Stimulated activated CD8-positive, alpha-beta memory T cell treated with anti-CD3 and anti-CD28 coated beads, Interleukin-12 subunit alpha, Interleukin-12 subunit beta, amount 100 ng/mL, for 4 hours (primary cell): ENCODE data around the gene SARS2.

Experiments used
- DNase-seq: peaks from one replicate; pipeline ENCODE4 v3.0.0-alpha.2; 2020; ENCODE audit warnings: low read depth

SARS2 gene

GRCh38 chr19:38917921-38918491, 12.6 kb downstream of the SARS2 start:
- no peak for DNase-seq

- DNase-seq, result no peak
Measured at GRCh38 chr19:38917516-38917915, 13.0 kb downstream of the SARS2 start.

- no peak for DNase-seq
Measured at GRCh38 chr19:38915329-38916321, 14.9 kb downstream of the SARS2 start.

GRCh38 chr19:38913958-38914357, 16.6 kb downstream of the SARS2 start:
- no peak for DNase-seq

- no peak for DNase-seq
Measured at GRCh38 chr19:38912600-38913514, 17.7 kb downstream of the SARS2 start.

GRCh38 chr19:38911388-38912001, 19.1 kb downstream of the SARS2 start:
- DNase-seq, result no peak

GRCh38 chr19:38910488-38910887, 20.1 kb downstream of the SARS2 start:
- no peak for DNase-seq

- no peak for DNase-seq
Measured at GRCh38 chr19:38908911-38909310, 21.7 kb downstream of the SARS2 start.

GRCh38 chr19:38907670-38908069, 22.9 kb downstream of the SARS2 start:
- DNase-seq, result no peak

- DNase-seq, result no peak
Measured at GRCh38 chr19:38907227-38907626, 23.3 kb downstream of the SARS2 start.

GRCh38 chr19:38905620-38906019, 24.9 kb downstream of the SARS2 start:
- DNase-seq, result no peak

- no peak for DNase-seq
Measured at GRCh38 chr19:38904581-38905539, 25.7 kb downstream of the SARS2 start.

GRCh38 chr19:38901683-38902082, 28.9 kb downstream of the SARS2 start:
- DNase-seq, result no peak

- DNase-seq, result no peak
Measured at GRCh38 chr19:38900743-38901190, 29.8 kb downstream of the SARS2 start.

- DNase-seq, result no peak
Measured at GRCh38 chr19:38900202-38900629, 30.3 kb downstream of the SARS2 start.

- DNase-seq, result peak; percentile 97
Measured at GRCh38 chr19:38899447-38900201, 30.9 kb downstream of the SARS2 start, which contains the start of the genes NFKBIB and SIRT2. NFKBIB (plus strand) TSS chr19:38899969; CDS start chr19:38900033, 64 bp downstream. SIRT2 (minus strand) TSS chr19:38899618; CDS start chr19:38899521, 97 bp downstream.

- DNase-seq, result no peak
Measured at GRCh38 chr19:38898788-38899446, 31.6 kb downstream of the SARS2 start.

- no peak for DNase-seq
Measured at GRCh38 chr19:38894968-38895367, 35.6 kb downstream of the SARS2 start.

GRCh38 chr19:38893341-38893771, 37.2 kb downstream of the SARS2 start:
- no peak for DNase-seq
